Measurements from ENCODE around the gene CAMKMT. TPM values are rescaled to one million over a fixed set of nuclear protein-coding genes. Genes with fewer than 3 reads are reported as not detected.

Gene CAMKMT
- total and polyA plus RNA-seq, 2 experiments from 2014 or later: 26.5 to 29.5 TPM

GRCh38 chr2:44351676-44352075 is 10.1 kb upstream of the CAMKMT start:
- ATAC-seq: no peak
- Histone ChIP-seq H4K20me1 (replicated peaks; ENCODE audit: insufficient read depth) (no peaks in the 10 kb centered on the region; the same call in 1 of the 2 replicates), H3K4me3 (no peak overlapping the region), H3K79me2 (replicated peaks; ENCODE audit: insufficient read depth) (no peaks in the 10 kb centered on the region; the same call in 1 of the 2 replicates), H3K4me2 (no peak overlapping the region), H2AFZ (no peak overlapping the region), H3K27ac (ENCODE audit: low read depth) (no peak overlapping the region), H3K27me3 (ENCODE audit: insufficient read depth) (no peaks in the 10 kb centered on the region), H3K9me2 (ENCODE audit: insufficient read depth) (no peaks in the 10 kb centered on the region), H3K36me3 (ENCODE audit: insufficient read depth) (no peaks in the 10 kb centered on the region), H3F3A (replicated peaks; ENCODE audit: low read depth) (no peaks in the 10 kb centered on the region), H3K4me1 (ENCODE audit: insufficient read depth) (no peaks in the 10 kb centered on the region; the same call in 1 of the 2 replicates)
- no peaks in the 10 kb centered on the region for H3K9me3 Mint-ChIP-seq
- no peak overlapping the region for H3K4me3 Mint-ChIP-seq
- no peak overlapping the region for H3K27ac Mint-ChIP-seq
- DNase-seq (ENCODE audit: low spot score): no peak
- peaks cover 13% of the 10 kb centered on the region for H3K4me1 Mint-ChIP-seq
- TF ChIP-seq ZNF331 (CRISPR knock-in tag; IDR thresholded peaks at IDR 0.05; ENCODE audit: low read depth): no peak
- no peak for TF ChIP-seq ZNF462 (CRISPR knock-in tag; IDR thresholded peaks at IDR 0.05)
- TF ChIP-seq, protein P1, sequence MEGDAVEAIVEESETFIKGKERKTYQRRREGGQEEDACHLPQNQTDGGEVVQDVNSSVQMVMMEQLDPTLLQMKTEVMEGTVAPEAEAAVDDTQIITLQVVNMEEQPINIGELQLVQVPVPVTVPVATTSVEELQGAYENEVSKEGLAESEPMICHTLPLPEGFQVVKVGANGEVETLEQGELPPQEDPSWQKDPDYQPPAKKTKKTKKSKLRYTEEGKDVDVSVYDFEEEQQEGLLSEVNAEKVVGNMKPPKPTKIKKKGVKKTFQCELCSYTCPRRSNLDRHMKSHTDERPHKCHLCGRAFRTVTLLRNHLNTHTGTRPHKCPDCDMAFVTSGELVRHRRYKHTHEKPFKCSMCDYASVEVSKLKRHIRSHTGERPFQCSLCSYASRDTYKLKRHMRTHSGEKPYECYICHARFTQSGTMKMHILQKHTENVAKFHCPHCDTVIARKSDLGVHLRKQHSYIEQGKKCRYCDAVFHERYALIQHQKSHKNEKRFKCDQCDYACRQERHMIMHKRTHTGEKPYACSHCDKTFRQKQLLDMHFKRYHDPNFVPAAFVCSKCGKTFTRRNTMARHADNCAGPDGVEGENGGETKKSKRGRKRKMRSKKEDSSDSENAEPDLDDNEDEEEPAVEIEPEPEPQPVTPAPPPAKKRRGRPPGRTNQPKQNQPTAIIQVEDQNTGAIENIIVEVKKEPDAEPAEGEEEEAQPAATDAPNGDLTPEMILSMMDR (conservative IDR thresholded peaks at IDR 0.05; ENCODE audit: low read depth in 2 of 2): no peak
- no peak for TF ChIP-seq EZH2 (IDR thresholded peaks at IDR 0.05; ENCODE audit: low read depth, unreplicated experiment)
- TF ChIP-seq, protein P2, sequence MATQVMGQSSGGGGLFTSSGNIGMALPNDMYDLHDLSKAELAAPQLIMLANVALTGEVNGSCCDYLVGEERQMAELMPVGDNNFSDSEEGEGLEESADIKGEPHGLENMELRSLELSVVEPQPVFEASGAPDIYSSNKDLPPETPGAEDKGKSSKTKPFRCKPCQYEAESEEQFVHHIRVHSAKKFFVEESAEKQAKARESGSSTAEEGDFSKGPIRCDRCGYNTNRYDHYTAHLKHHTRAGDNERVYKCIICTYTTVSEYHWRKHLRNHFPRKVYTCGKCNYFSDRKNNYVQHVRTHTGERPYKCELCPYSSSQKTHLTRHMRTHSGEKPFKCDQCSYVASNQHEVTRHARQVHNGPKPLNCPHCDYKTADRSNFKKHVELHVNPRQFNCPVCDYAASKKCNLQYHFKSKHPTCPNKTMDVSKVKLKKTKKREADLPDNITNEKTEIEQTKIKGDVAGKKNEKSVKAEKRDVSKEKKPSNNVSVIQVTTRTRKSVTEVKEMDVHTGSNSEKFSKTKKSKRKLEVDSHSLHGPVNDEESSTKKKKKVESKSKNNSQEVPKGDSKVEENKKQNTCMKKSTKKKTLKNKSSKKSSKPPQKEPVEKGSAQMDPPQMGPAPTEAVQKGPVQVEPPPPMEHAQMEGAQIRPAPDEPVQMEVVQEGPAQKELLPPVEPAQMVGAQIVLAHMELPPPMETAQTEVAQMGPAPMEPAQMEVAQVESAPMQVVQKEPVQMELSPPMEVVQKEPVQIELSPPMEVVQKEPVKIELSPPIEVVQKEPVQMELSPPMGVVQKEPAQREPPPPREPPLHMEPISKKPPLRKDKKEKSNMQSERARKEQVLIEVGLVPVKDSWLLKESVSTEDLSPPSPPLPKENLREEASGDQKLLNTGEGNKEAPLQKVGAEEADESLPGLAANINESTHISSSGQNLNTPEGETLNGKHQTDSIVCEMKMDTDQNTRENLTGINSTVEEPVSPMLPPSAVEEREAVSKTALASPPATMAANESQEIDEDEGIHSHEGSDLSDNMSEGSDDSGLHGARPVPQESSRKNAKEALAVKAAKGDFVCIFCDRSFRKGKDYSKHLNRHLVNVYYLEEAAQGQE (IDR thresholded peaks at IDR 0.05; ENCODE audit: unreplicated experiment): no peak
- no peak for TF ChIP-seq EZH2phosphoT487 (IDR thresholded peaks at IDR 0.05; ENCODE audit: unreplicated experiment)
- no peak for TF ChIP-seq POLR2AphosphoS5 (IDR thresholded peaks at IDR 0.05; ENCODE audit: low read depth)
- no peaks in the 10 kb centered on the region for H3K36me3 Mint-ChIP-seq (ENCODE audit: low read depth)
- H3K27me3 Mint-ChIP-seq (ENCODE audit: insufficient read depth, low read depth, poor library complexity): peaks cover 1% of the 10 kb centered on the region

All from GM23338 (cell line).